IMR-90 (cell line): Measurements from ENCODE around the gene RASGRP4. TPM values are rescaled to one million over a fixed set of nuclear protein-coding genes. Genes with fewer than 3 reads are reported as not detected.

Experiments
- ATAC-seq: fragments of 200-7000 bp; cut with Tn5 transposase; 2 replicates; pipeline ENCODE4 v1.9.1; 2020; ENCODE audit warnings: low read depth, mild to moderate bottlenecking, moderate library complexity
- BruUV-seq: library from RNA; stranded (reverse); fragments of 400-500 nt; replicated peaks from 2 replicates; lab custom pipeline; 2021; lab: Mats Ljungman, UMichigan
- CTCF ChIA-PET: fragments of 300-600 bp; formaldehyde crosslinking; extraction: SDS; loops from one replicate; lab custom pipeline; 2021; ENCODE audit warnings: antibody characterized with exemption; lab: Yijun Ruan, JAX
- POLR2A ChIA-PET: fragments of 300-600 bp; sonication (Branson Sonifier 250); formaldehyde crosslinking; loops from one replicate; lab custom pipeline; 2022; ENCODE audit warnings: antibody characterized with exemption; ENCODE audit not compliant: unreplicated experiment; lab: Charles Lee
- DNase-seq: peaks from one replicate; pipeline ENCODE4 v3.0.0; 2013
- H2AFZ ChIP-seq: replicated peaks from 2 replicates; pipeline ENCODE3; 2013; ENCODE audit warnings: low read length, mild to moderate bottlenecking; ENCODE audit not compliant: poor library complexity
- H2AK5ac ChIP-seq: 2 replicates; pipeline ENCODE4 v1.6.1; 2013; ENCODE audit warnings: low read depth, low read length, inconsistent platforms
- H2AK9ac ChIP-seq: replicated peaks from 2 replicates; pipeline ENCODE3; 2013; ENCODE audit warnings: mild to moderate bottlenecking, low read depth, low read length, moderate library complexity; ENCODE audit not compliant: poor library complexity
- H2BK120ac ChIP-seq: 2 replicates; pipeline ENCODE4 v1.6.1; 2013; ENCODE audit warnings: low read depth, low read length, inconsistent platforms
- H2BK15ac ChIP-seq: 3 replicates; pipeline ENCODE4 v1.6.1; 2013; ENCODE audit warnings: low read depth, low read length, inconsistent platforms
- H2BK20ac ChIP-seq: 2 replicates; pipeline ENCODE4 v1.6.1; 2013; ENCODE audit warnings: low read depth, mild to moderate bottlenecking, inconsistent platforms, low read length, moderate library complexity
- H2BK5ac ChIP-seq: 2 replicates; pipeline ENCODE4 v1.6.1; 2013; ENCODE audit warnings: mild to moderate bottlenecking, low read depth, low read length, inconsistent platforms; ENCODE audit not compliant: poor library complexity, severe bottlenecking
- H3K14ac ChIP-seq: replicated peaks from 2 replicates; pipeline ENCODE4 v1.6.1; 2013; ENCODE audit warnings: low read depth, low read length, inconsistent platforms
- H3K18ac ChIP-seq: 2 replicates; pipeline ENCODE4 v1.6.1; 2013; ENCODE audit warnings: low read depth, low read length, control low read depth
- H3K23ac ChIP-seq: 2 replicates; pipeline ENCODE4 v1.6.1; 2013; ENCODE audit warnings: low read depth, low read length, inconsistent platforms
- H3K27ac ChIP-seq: 2 replicates; pipeline ENCODE4 v1.5.1; 2013; ENCODE audit warnings: mild to moderate bottlenecking, control low read depth, low read length; ENCODE audit not compliant: insufficient read depth
- H3K27me3 ChIP-seq: 2 replicates; pipeline ENCODE4 v1.6.1; 2013; ENCODE audit warnings: low read length; ENCODE audit not compliant: control insufficient read depth, insufficient read depth
- H3K36me3 ChIP-seq: 2 replicates; pipeline ENCODE4 v1.6.1; 2013; ENCODE audit warnings: low read length, mixed read lengths; ENCODE audit not compliant: control insufficient read depth, insufficient read depth
- H3K4ac ChIP-seq: 2 replicates; pipeline ENCODE4 v1.6.1; 2013; ENCODE audit warnings: low read depth, low read length, inconsistent platforms
- H3K4me1 ChIP-seq: 2 replicates; pipeline ENCODE4 v1.6.1; 2013; ENCODE audit warnings: low read length, mixed read lengths; ENCODE audit not compliant: control insufficient read depth, insufficient read depth
- H3K4me2 ChIP-seq: 2 replicates; pipeline ENCODE4 v1.6.1; 2013; ENCODE audit warnings: low read depth, mild to moderate bottlenecking, control low read depth, low read length, moderate library complexity
- H3K4me3 ChIP-seq: 2 replicates; pipeline ENCODE4 v1.5.1; 2013; ENCODE audit warnings: low read depth, mild to moderate bottlenecking, control low read depth, low read length, moderate library complexity; ENCODE audit not compliant: insufficient read depth
- H3K56ac ChIP-seq: 2 replicates; pipeline ENCODE4 v1.6.1; 2013; ENCODE audit warnings: low read length, inconsistent platforms; ENCODE audit not compliant: insufficient read depth; ENCODE audit errors: extremely low read depth
- H3K79me1 ChIP-seq, 2 experiments: 2 replicates each; pipeline ENCODE4 v1.6.1; 2013; ENCODE audit warnings: low read length in 2 of 2, inconsistent platforms in 1 of 2, low read depth in 1 of 2
- H3K9ac ChIP-seq: 2 replicates; pipeline ENCODE4 v1.6.1; 2013; ENCODE audit warnings: low read depth, low read length, control low read depth
- H3K9me1 ChIP-seq: 2 replicates; pipeline ENCODE4 v1.6.1; 2013; ENCODE audit warnings: low read length, inconsistent platforms; ENCODE audit not compliant: insufficient read depth
- H3K9me3 ChIP-seq: 2 replicates; pipeline ENCODE4 v1.6.1; 2013; ENCODE audit warnings: low read length; ENCODE audit not compliant: control insufficient read depth, insufficient read depth
- H4K20me1 ChIP-seq: 2 replicates; pipeline ENCODE4 v1.6.1; 2013; ENCODE audit warnings: low read length, inconsistent platforms; ENCODE audit not compliant: insufficient read depth
- H4K5ac ChIP-seq: 2 replicates; pipeline ENCODE4 v1.6.1; 2013; ENCODE audit warnings: mild to moderate bottlenecking, low read depth, low read length, control low read depth
- H4K8ac ChIP-seq, 2 experiments: 2 replicates each; pipeline ENCODE4 v1.6.1; 2013; ENCODE audit warnings: low read depth in 2 of 2, low read length in 2 of 2, control low read depth in 1 of 2, inconsistent platforms in 1 of 2
- H4K91ac ChIP-seq: 2 replicates; pipeline ENCODE4 v1.6.1; 2013; ENCODE audit warnings: low read depth, low read length, inconsistent platforms; ENCODE audit not compliant: insufficient read depth
- BHLHE40 ChIP-seq: fragments of 150-350 bp; IDR thresholded peaks from 2 replicates; pipeline ENCODE4 v1.6.1; 2016; ENCODE audit warnings: mild to moderate bottlenecking, low read depth, low read length
- CEBPB ChIP-seq: IDR thresholded peaks from 2 replicates; pipeline ENCODE4 v1.6.1; 2012; ENCODE audit warnings: low read depth, low read length, improper control_type of control experiment
- CHD1 ChIP-seq: IDR thresholded peaks from 2 replicates; pipeline ENCODE4 v1.6.1; 2012; ENCODE audit warnings: low read depth, low read length, improper control_type of control experiment
- CTCF ChIP-seq: conservative IDR thresholded peaks from 2 replicates; pipeline ENCODE4 v1.5.1; 2012; ENCODE audit warnings: mild to moderate bottlenecking, low read depth, low read length, improper control_type of control experiment
- FOS ChIP-seq: fragments of 150-350 bp; IDR thresholded peaks from 2 replicates; pipeline ENCODE4 v1.6.1; 2016; ENCODE audit warnings: low read depth, low read length
- MAZ ChIP-seq: IDR thresholded peaks from 2 replicates; pipeline ENCODE4 v1.6.1; 2012; ENCODE audit warnings: low read depth, mild to moderate bottlenecking, low read length, improper control_type of control experiment, moderate library complexity, borderline replicate concordance
- MXI1 ChIP-seq: IDR thresholded peaks from 2 replicates; pipeline ENCODE4 v1.6.1; 2012; ENCODE audit warnings: low read depth, mild to moderate bottlenecking, low read length, moderate library complexity, borderline replicate concordance
- POLR2A ChIP-seq: IDR thresholded peaks from 2 replicates; pipeline ENCODE4 v1.6.1; 2012; ENCODE audit warnings: mild to moderate bottlenecking, low read depth, low read length
- RAD21 ChIP-seq: IDR thresholded peaks from 2 replicates; pipeline ENCODE4 v1.6.1; 2012; ENCODE audit warnings: low read length, improper control_type of control experiment
- RCOR1 ChIP-seq: IDR thresholded peaks from 2 replicates; pipeline ENCODE4 v1.6.1; 2012; ENCODE audit warnings: mild to moderate bottlenecking, low read length, improper control_type of control experiment; ENCODE audit not compliant: insufficient replicate concordance
- SMC3 ChIP-seq: fragments of 150-350 bp; IDR thresholded peaks from 2 replicates; pipeline ENCODE4 v1.6.1; 2016; ENCODE audit warnings: low read depth, mild to moderate bottlenecking, antibody characterized with exemption, low read length, moderate library complexity
- USF2 ChIP-seq: fragments of 150-350 bp; IDR thresholded peaks from 2 replicates; pipeline ENCODE4 v1.6.1; 2017; ENCODE audit warnings: mild to moderate bottlenecking, antibody characterized with exemption, low read length, low read depth
- WGBS, 2 experiments: methylation state at CpG; one replicate each; pipeline versions ENCODE4 v1.1.5 to v1.1.7; 2013; ENCODE audit warnings: missing lambda C conversion rate in 2 of 2; ENCODE audit not compliant: insufficient read length in 1 of 2; ENCODE audit errors: extremely low coverage in 2 of 2; 5-methylcytosine and 5-hydroxymethylcytosine counted together
- dilution Hi-C: fragments of 300-500 bp; cut with HindIII; formaldehyde crosslinking; loops from one replicate; pipeline ENCODE4 v1.14.3; 2018; ENCODE audit warnings: low sequenced_read_pairs; ENCODE audit not compliant: unreplicated experiment
- in situ Hi-C: fragments of 300-500 bp; cut with MboI; formaldehyde crosslinking; loops from 3 replicates; pipeline ENCODE4 v1.14.3; 2019; ENCODE audit warnings: low sequenced_read_pairs, inconsistent platforms, mixed read lengths
- intact Hi-C: fragments of 100-400 bp; cut with micrococcal nuclease; formaldehyde crosslinking; loops from 2 replicates; pipeline ENCODE4 v1.10.0; 2022
- polyA plus RNA-seq, 3 experiments: library from polyadenylated mRNA; depleted of rRNA; stranded (reverse); fragments of >200 nt; gene quantifications; 2 replicates each; pipeline ENCODE4 v1.2.3, GENCODE V29; 2012; ENCODE audit warnings: low replicate concordance in 1 of 3
- total RNA-seq: library from RNA; depleted of rRNA; stranded (reverse); fragments of >200 nt; gene quantifications from 2 replicates; pipeline ENCODE4 v1.2.3, GENCODE V29; 2012
- TF ChIP-seq, protein P1 (sequence below): fragments of 150-350 bp; IDR thresholded peaks from 2 replicates; pipeline ENCODE4 v1.6.1; 2016; ENCODE audit warnings: low read depth, mild to moderate bottlenecking, low read length, moderate library complexity, borderline replicate concordance

RASGRP4 gene
- total and polyA plus RNA-seq, 2 of the 4 experiments (the other 2 are of a cell fraction) = not detected

GRCh38 chr19:38402967-38403674 lies 22.9 kb downstream of the RASGRP4 start, which contains the start of gene FAM98C:
FAM98C (plus strand) TSS chr19:38403093; CDS start chr19:38403154, 61 bp downstream.
- Histone ChIP-seq H3K27ac (peak within 1 kb of the TSS; percentile 69), H2BK5ac (peak within 1 kb of the TSS; percentile 63), H3K56ac (no peak within 1 kb of the TSS), H3K9ac (peak within 1 kb of the TSS; percentile 67), H2BK20ac (no peak within 1 kb of the TSS), H3K4me3 (peak within 1 kb of the TSS; percentile 79), H2AK9ac (peak within 1 kb of the TSS; percentile 96), H3K27me3 (no peaks in the 10 kb centered on the region), H3K9me3 (no peaks in the 10 kb centered on the region), H4K8ac (peak within 1 kb of the TSS; percentile 76 to 91; a peak in 2 of 4 replicates), H3K36me3 (peaks cover 11% of the 10 kb centered on the region; the same call in 1 of the 2 replicates), H2AFZ (peak within 1 kb of the TSS; percentile 99), H4K5ac (no peak within 1 kb of the TSS), H3K4me2 (peak within 1 kb of the TSS; percentile 96), H2AK5ac (peak within 1 kb of the TSS; percentile 16), H2BK120ac (no peak within 1 kb of the TSS), H3K9me1 (0 out of 2 replicates have a peak, but pooled peaks cover 3% of the 10 kb centered on the region), H3K23ac (peak within 1 kb of the TSS; percentile 41; the same call in 1 of the 2 replicates), H3K4ac (peak within 1 kb of the TSS; percentile 28), H3K4me1 (no peaks in the 10 kb centered on the region), H4K20me1 (no peaks in the 10 kb centered on the region), H2BK15ac (no peak within 1 kb of the TSS), H3K18ac (no peak within 1 kb of the TSS), H3K14ac (peak within 1 kb of the TSS; percentile 90), H4K91ac (peak within 1 kb of the TSS; percentile 73), H3K79me1 (peaks cover 6 to 12% of the 10 kb centered on the region in 2 experiments; a peak in 3 of 4 replicates)
- DNase-seq (peak; percentile 92), ATAC-seq (peak; percentile 98)
- ChIA-PET CTCF (interaction anchor here (0.5 to 1.9 kb wide), 14 partner anchors 11 to 527 kb away, joined by 3 to 10 read pairs (median 3); partner anchors contain the start of genes GGN, MRPS12, PSMD8 and SARS2), POLR2A (interaction anchor here (0.6 to 0.7 kb wide), 5 partner anchors 12 to 707 kb away, joined by 3 to 13 read pairs (median 4); no protein-coding TSS in a partner anchor)
- dilution Hi-C loops (no loop called here), in situ Hi-C loops (loop anchor here (25.0 kb wide), 1 partner anchor 534 kb away; the partner anchor contains the start of genes MRPS12 and SARS2), intact Hi-C loops (loop anchor here (1.0 to 2.0 kb wide), 2 partner anchors 216 to 231 kb away; partner anchors contain the start of gene EIF3K)
- no TSS peak for BruUV-seq
- peak; percentile 47 for TF ChIP-seq SMC3
- TF ChIP-seq, protein P1, sequence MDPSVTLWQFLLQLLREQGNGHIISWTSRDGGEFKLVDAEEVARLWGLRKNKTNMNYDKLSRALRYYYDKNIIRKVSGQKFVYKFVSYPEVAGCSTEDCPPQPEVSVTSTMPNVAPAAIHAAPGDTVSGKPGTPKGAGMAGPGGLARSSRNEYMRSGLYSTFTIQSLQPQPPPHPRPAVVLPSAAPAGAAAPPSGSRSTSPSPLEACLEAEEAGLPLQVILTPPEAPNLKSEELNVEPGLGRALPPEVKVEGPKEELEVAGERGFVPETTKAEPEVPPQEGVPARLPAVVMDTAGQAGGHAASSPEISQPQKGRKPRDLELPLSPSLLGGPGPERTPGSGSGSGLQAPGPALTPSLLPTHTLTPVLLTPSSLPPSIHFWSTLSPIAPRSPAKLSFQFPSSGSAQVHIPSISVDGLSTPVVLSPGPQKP = no peak
- peak; percentile 98 for TF ChIP-seq CTCF
- TF ChIP-seq RCOR1 = no peak
- no peak for TF ChIP-seq CEBPB
- no peak for TF ChIP-seq MXI1
- peak; percentile 89 for TF ChIP-seq BHLHE40
- peak; percentile 53; the same call in 1 of the 2 replicates for TF ChIP-seq POLR2A
- TF ChIP-seq USF2 = 0 out of 2 replicates have a peak, but pooled peaks have one; percentile 15
- 0 out of 2 replicates have a peak, but pooled peaks have one; percentile 16 for TF ChIP-seq FOS
- peak; percentile 66; the same call in 1 of the 2 replicates for TF ChIP-seq MAZ
- no peak for TF ChIP-seq CHD1
- TF ChIP-seq RAD21 = peak; percentile 78
- 1% methylated on average over 67 of the region's 82 CpGs; no CpG with 5 or more reads in 1 of the 2 experiments for WGBS, 2 experiments
